Activated T-cell treated with anti-CD3 and anti-CD28 coated beads, Interleukin-2, amount 50 U/mL, for 72 hours (primary cell): Measurements from ENCODE around the gene RCC2. TPM values are rescaled to one million over a fixed set of nuclear protein-coding genes. Genes with fewer than 3 reads are reported as not detected.
"Not testable (repeated sequence)": the region's sequence is repeated elsewhere in the genome, so short reads cannot be mapped to it uniquely, and the experiment has no call there.

Experiments used
- ATAC-seq, 2 donors: fragments of 150-1000 bp; cut with Tn5 transposase; replicated peaks in 1 of 2; 2 replicates each; pipeline ENCODE4 v1.10.0; 2021; ENCODE audit warnings: moderate library complexity in 2 of 2, mild to moderate bottlenecking in 1 of 2
- DNase-seq, 2 donors: peaks; one replicate each; pipeline ENCODE4 v3.0.0; 2021 to 2022; ENCODE audit warnings: mixed read lengths in 1 of 2
- H3K27ac Mint-ChIP-seq: one replicate; pipeline ENCODE4 v1.8.0; 2022; ENCODE audit warnings: mild to moderate bottlenecking, moderate library complexity, mixed read lengths
- H3K27me3 Mint-ChIP-seq: one replicate; pipeline ENCODE4 v1.8.0; 2022; ENCODE audit warnings: low read depth, mixed read lengths
- H3K36me3 Mint-ChIP-seq, 2 donors: one replicate each; pipeline ENCODE4 v1.8.0; 2022; ENCODE audit warnings: mixed read lengths in 2 of 2, mild to moderate bottlenecking in 1 of 2; ENCODE audit not compliant: insufficient read depth in 2 of 2
- H3K4me1 Mint-ChIP-seq: one replicate; pipeline ENCODE4 v1.8.0; 2022; ENCODE audit warnings: low read depth, mixed read lengths
- H3K4me3 Mint-ChIP-seq, 2 donors: one replicate each; pipeline ENCODE4 v1.8.0; 2022; ENCODE audit warnings: mild to moderate bottlenecking in 2 of 2, mixed read lengths in 2 of 2, moderate library complexity in 2 of 2
- H3K9me3 Mint-ChIP-seq, 2 donors: one replicate each; pipeline ENCODE4 v1.8.0; 2022; ENCODE audit warnings: mixed read lengths in 2 of 2
- total RNA-seq, 2 donors: library from RNA; stranded (reverse); gene quantifications; one replicate each; pipeline ENCODE4 v1.2.3, GENCODE V29; 2022

The RCC2 gene
- total RNA-seq, 2 donors from 2014 or later, result 217 to 272 TPM

- no peaks in the 10 kb centered on the region for H3K27me3 Mint-ChIP-seq
- H3K4me1 Mint-ChIP-seq, result no peaks in the 10 kb centered on the region
- no peaks in the 10 kb centered on the region for H3K9me3 Mint-ChIP-seq
- H3K4me3 Mint-ChIP-seq, result no peak overlapping the region
- H3K36me3 Mint-ChIP-seq, result no peaks in the 10 kb centered on the region
- H3K27ac Mint-ChIP-seq, result no peak overlapping the region
- no peak for DNase-seq
- ATAC-seq, result no peak
Observed at GRCh38 chr1:17465228-17465627, 25.8 kb upstream of the RCC2 start.

- Mint-ChIP-seq H3K4me1 (no peaks in the 10 kb centered on the region), H3K27me3 (no peaks in the 10 kb centered on the region), H3K27ac (no peak overlapping the region), H3K36me3 (no peaks in the 10 kb centered on the region), H3K9me3 (no peaks in the 10 kb centered on the region), H3K4me3 (no peak overlapping the region)
- ATAC-seq, result no peak
- DNase-seq, result no peak
Observed at GRCh38 chr1:17463991-17464390, 24.5 kb upstream of the RCC2 start.

- Mint-ChIP-seq H3K4me1 (no peaks in the 10 kb centered on the region), H3K27me3 (no peaks in the 10 kb centered on the region), H3K36me3 (no peaks in the 10 kb centered on the region), H3K4me3 (no peak overlapping the region), H3K27ac (no peak overlapping the region), H3K9me3 (no peaks in the 10 kb centered on the region)
- DNase-seq, result no peak
- no peak for ATAC-seq
Observed at GRCh38 chr1:17462669-17463068, 23.2 kb upstream of the RCC2 start.

- H3K36me3 Mint-ChIP-seq, result no peaks in the 10 kb centered on the region
- no peaks in the 10 kb centered on the region for H3K4me1 Mint-ChIP-seq
- no peaks in the 10 kb centered on the region for H3K9me3 Mint-ChIP-seq
- H3K27ac Mint-ChIP-seq, result no peak overlapping the region
- H3K27me3 Mint-ChIP-seq, result no peaks in the 10 kb centered on the region
- ATAC-seq (no peak), DNase-seq (no peak)
- no peak overlapping the region for H3K4me3 Mint-ChIP-seq
Observed at GRCh38 chr1:17460219-17460618, 20.7 kb upstream of the RCC2 start.

GRCh38 chr1:17458794-17459193, 19.3 kb upstream of the RCC2 start:
- no peak for DNase-seq
- no peak overlapping the region for H3K27ac Mint-ChIP-seq
- no peak for ATAC-seq
- no peaks in the 10 kb centered on the region for H3K36me3 Mint-ChIP-seq
- H3K27me3 Mint-ChIP-seq, result no peaks in the 10 kb centered on the region
- no peak overlapping the region for H3K4me3 Mint-ChIP-seq
- H3K4me1 Mint-ChIP-seq, result no peaks in the 10 kb centered on the region
- H3K9me3 Mint-ChIP-seq, result no peaks in the 10 kb centered on the region

GRCh38 chr1:17452686-17453085, 13.2 kb upstream of the RCC2 start:
- Mint-ChIP-seq H3K4me1 (no peaks in the 10 kb centered on the region), H3K4me3 (no peak overlapping the region), H3K27ac (no peak overlapping the region)

GRCh38 chr1:17452203-17452602, 12.7 kb upstream of the RCC2 start:
- DNase-seq, H3K9me3 Mint-ChIP-seq, H3K27ac Mint-ChIP-seq, H3K36me3 Mint-ChIP-seq, H3K4me3 Mint-ChIP-seq, H3K4me1 Mint-ChIP-seq, ATAC-seq, H3K27me3 Mint-ChIP-seq: not testable (repeated sequence)

More at GRCh38 chr1:17452686-17453085, 13.2 kb upstream of the RCC2 start:
- Mint-ChIP-seq H3K9me3 (no peaks in the 10 kb centered on the region), H3K36me3 (no peaks in the 10 kb centered on the region), H3K27me3 (no peaks in the 10 kb centered on the region)
- ATAC-seq (no peak), DNase-seq (no peak)

GRCh38 chr1:17451731-17452130, 12.3 kb upstream of the RCC2 start:
- ATAC-seq (no peak), DNase-seq (no peak)
- Mint-ChIP-seq H3K27ac (no peak overlapping the region), H3K27me3 (no peaks in the 10 kb centered on the region), H3K36me3 (no peaks in the 10 kb centered on the region), H3K4me3 (no peak overlapping the region), H3K9me3 (no peaks in the 10 kb centered on the region), H3K4me1 (peaks cover 7% of the 10 kb centered on the region)

GRCh38 chr1:17447501-17447992, 8.1 kb upstream of the RCC2 start:
- H3K27me3 Mint-ChIP-seq, result peaks cover 6% of the 10 kb centered on the region
- H3K36me3 Mint-ChIP-seq, result peaks cover 0 to 4% of the 10 kb centered on the region in 2 donors
- no peaks in the 10 kb centered on the region for H3K9me3 Mint-ChIP-seq
- no peak overlapping the region for H3K4me3 Mint-ChIP-seq
- no peak for ATAC-seq
- no peak overlapping the region for H3K27ac Mint-ChIP-seq
- DNase-seq, result no peak
- H3K4me1 Mint-ChIP-seq, result peaks cover 19% of the 10 kb centered on the region

GRCh38 chr1:17442841-17443240, 3.4 kb upstream of the RCC2 start:
- ATAC-seq (no peak), DNase-seq (no peak)
- peaks cover 11 to 17% of the 10 kb centered on the region in 2 donors for H3K36me3 Mint-ChIP-seq
- peaks cover 40% of the 10 kb centered on the region for H3K4me1 Mint-ChIP-seq
- peaks cover 6% of the 10 kb centered on the region for H3K27me3 Mint-ChIP-seq
- peak overlapping the region in 1 of 2 donors; percentile 22 for H3K4me3 Mint-ChIP-seq
- no peaks in the 10 kb centered on the region for H3K9me3 Mint-ChIP-seq
- H3K27ac Mint-ChIP-seq, result no peak overlapping the region

- Mint-ChIP-seq H3K4me1 (peaks cover 35% of the 10 kb centered on the region), H3K36me3 (peaks cover 11 to 18% of the 10 kb centered on the region in 2 donors), H3K27me3 (peaks cover 6% of the 10 kb centered on the region), H3K27ac (no peak overlapping the region), H3K9me3 (no peaks in the 10 kb centered on the region), H3K4me3 (peak overlapping the region; percentile 88 to 91)
- DNase-seq, result no peak
- no peak for ATAC-seq
Observed at GRCh38 chr1:17441993-17442357, 2.5 kb upstream of the RCC2 start.

GRCh38 chr1:17441265-17441992, 2.0 kb upstream of the RCC2 start:
- Mint-ChIP-seq H3K4me3 (peak overlapping the region; percentile 88 to 91), H3K27ac (peak overlapping the region; percentile 79), H3K4me1 (peaks cover 40% of the 10 kb centered on the region), H3K27me3 (peaks cover 6% of the 10 kb centered on the region), H3K9me3 (no peaks in the 10 kb centered on the region), H3K36me3 (peaks cover 11 to 20% of the 10 kb centered on the region in 2 donors)
- ATAC-seq, result peak; percentile 29 to 36
- DNase-seq, result peak; percentile 36 to 41

- Mint-ChIP-seq H3K27me3 (peaks cover 6% of the 10 kb centered on the region), H3K27ac (peak overlapping the region; percentile 79), H3K4me1 (peaks cover 46% of the 10 kb centered on the region), H3K36me3 (peaks cover 11 to 20% of the 10 kb centered on the region in 2 donors), H3K9me3 (no peaks in the 10 kb centered on the region), H3K4me3 (peak overlapping the region; percentile 88 to 91)
- ATAC-seq, result no peak
- no peak for DNase-seq
Observed at GRCh38 chr1:17440827-17441168, 1.3 kb upstream of the RCC2 start.
